Measurements from ENCODE around the gene DIP2B.
"Not testable (repeated sequence)": the region's sequence is repeated elsewhere in the genome, so short reads cannot be mapped to it uniquely, and the experiment has no call there.

DIP2B gene

GRCh38 chr12:50764286-50765094 is 259.7 kb downstream of the DIP2B start:
- Histone ChIP-seq H3K4me1 (ENCODE audit: low read depth, poor library complexity, severe bottlenecking) (peaks cover 26% of the 10 kb centered on the region), H3K27ac (peak overlapping the region; percentile 93), H3K27me3 (ENCODE audit: insufficient read depth, low read depth) (no peaks in the 10 kb centered on the region), H3K4me2 (peak overlapping the region; percentile 73), H4K20me1 (ENCODE audit: insufficient read depth) (no peaks in the 10 kb centered on the region; the same call in 1 of the 2 replicates), H3K36me3 (ENCODE audit: insufficient read depth) (no peaks in the 10 kb centered on the region), H3K4me3 (IDR thresholded peaks at IDR 0.05; ENCODE audit: insufficient read depth, low read depth, low read length) (no peak overlapping the region), H3K9ac (peak overlapping the region; percentile 93), H3K79me2 (ENCODE audit: insufficient read depth, low read depth) (peaks cover 50% of the 10 kb centered on the region), H2AFZ (ENCODE audit: low read depth) (peak overlapping the region; percentile 89)
- no peak for TF ChIP-seq CTCF (conservative IDR thresholded peaks at IDR 0.05; ENCODE audit: low read depth, low read length)

- H2AFZ ChIP-seq (ENCODE audit: low read depth): peak overlapping the region; percentile 89; the same call in 1 of the 2 replicates
- H4K20me1 ChIP-seq (ENCODE audit: insufficient read depth): no peaks in the 10 kb centered on the region; the same call in 1 of the 2 replicates
- no peak overlapping the region for H3K4me3 ChIP-seq (IDR thresholded peaks at IDR 0.05; ENCODE audit: insufficient read depth, low read depth, low read length)
- no peaks in the 10 kb centered on the region for H3K36me3 ChIP-seq (ENCODE audit: insufficient read depth)
- TF ChIP-seq CTCF (conservative IDR thresholded peaks at IDR 0.05; ENCODE audit: low read depth, low read length): peak; percentile 90
- H3K27me3 ChIP-seq (ENCODE audit: insufficient read depth, low read depth): no peaks in the 10 kb centered on the region
- H3K79me2 ChIP-seq (ENCODE audit: insufficient read depth, low read depth): peaks cover 52% of the 10 kb centered on the region
- peak overlapping the region; percentile 93 for H3K9ac ChIP-seq
- H3K27ac ChIP-seq: peak overlapping the region; percentile 93; the same call in 1 of the 2 replicates
- H3K4me2 ChIP-seq: peak overlapping the region; percentile 73
- H3K4me1 ChIP-seq (ENCODE audit: low read depth, poor library complexity, severe bottlenecking): peaks cover 28% of the 10 kb centered on the region
These were observed 260.5 kb downstream of the DIP2B start for GRCh38 chr12:50765095-50765911.

- no peak overlapping the region for H3K4me3 ChIP-seq (IDR thresholded peaks at IDR 0.05; ENCODE audit: insufficient read depth, low read depth, low read length)
- H3K27ac ChIP-seq: no peak overlapping the region
- H3K9ac ChIP-seq: no peak overlapping the region
- no peaks in the 10 kb centered on the region for H3K27me3 ChIP-seq (ENCODE audit: insufficient read depth, low read depth)
- peaks cover 74% of the 10 kb centered on the region for H3K79me2 ChIP-seq (ENCODE audit: insufficient read depth, low read depth)
- no peak for TF ChIP-seq CTCF (conservative IDR thresholded peaks at IDR 0.05; ENCODE audit: low read depth, low read length)
- peaks cover 28% of the 10 kb centered on the region for H3K4me1 ChIP-seq (ENCODE audit: low read depth, poor library complexity, severe bottlenecking)
- H3K36me3 ChIP-seq (ENCODE audit: insufficient read depth): no peaks in the 10 kb centered on the region
- H3K4me2 ChIP-seq: peak overlapping the region; percentile 7; the same call in 1 of the 2 replicates
- no peaks in the 10 kb centered on the region; the same call in 1 of the 2 replicates for H4K20me1 ChIP-seq (ENCODE audit: insufficient read depth)
- no peak overlapping the region for H2AFZ ChIP-seq (ENCODE audit: low read depth)
These were observed 263.6 kb downstream of the DIP2B start for GRCh38 chr12:50768391-50768790.

- H3K9ac ChIP-seq; H3K36me3 ChIP-seq (ENCODE audit: insufficient read depth): not testable (repeated sequence)
- peak overlapping the region; percentile 7; the same call in 1 of the 2 replicates for H3K4me2 ChIP-seq
These were observed 264.0 kb downstream of the DIP2B start for GRCh38 chr12:50768813-50769212.

More at GRCh38 chr12:50768813-50769212, 264.0 kb downstream of the DIP2B start:
- H3K79me2 ChIP-seq (ENCODE audit: insufficient read depth, low read depth): peaks cover 74% of the 10 kb centered on the region
- H3K27me3 ChIP-seq (ENCODE audit: insufficient read depth, low read depth); H3K4me3 ChIP-seq (IDR thresholded peaks at IDR 0.05; ENCODE audit: insufficient read depth, low read depth, low read length); H2AFZ ChIP-seq (ENCODE audit: low read depth); H3K27ac ChIP-seq; H4K20me1 ChIP-seq (ENCODE audit: insufficient read depth): not testable (repeated sequence)
- H3K4me1 ChIP-seq (ENCODE audit: low read depth, poor library complexity, severe bottlenecking): peaks cover 28% of the 10 kb centered on the region

Data from KMS-11 (cell line).